GM20431 (cell line): ENCODE results near the gene AQR.
"Not testable (repeated sequence)": the region's sequence is repeated elsewhere in the genome, so short reads cannot be mapped to it uniquely, and the experiment has no call there.

Source experiments
- in situ Hi-C: fragments of 300-500 bp; cut with MseI, MboI; formaldehyde crosslinking; loops from one replicate; pipeline ENCODE4 v1.15.0; 2020; ENCODE audit warnings: low sequenced_read_pairs; ENCODE audit not compliant: unreplicated experiment

Gene AQR

DNA sequence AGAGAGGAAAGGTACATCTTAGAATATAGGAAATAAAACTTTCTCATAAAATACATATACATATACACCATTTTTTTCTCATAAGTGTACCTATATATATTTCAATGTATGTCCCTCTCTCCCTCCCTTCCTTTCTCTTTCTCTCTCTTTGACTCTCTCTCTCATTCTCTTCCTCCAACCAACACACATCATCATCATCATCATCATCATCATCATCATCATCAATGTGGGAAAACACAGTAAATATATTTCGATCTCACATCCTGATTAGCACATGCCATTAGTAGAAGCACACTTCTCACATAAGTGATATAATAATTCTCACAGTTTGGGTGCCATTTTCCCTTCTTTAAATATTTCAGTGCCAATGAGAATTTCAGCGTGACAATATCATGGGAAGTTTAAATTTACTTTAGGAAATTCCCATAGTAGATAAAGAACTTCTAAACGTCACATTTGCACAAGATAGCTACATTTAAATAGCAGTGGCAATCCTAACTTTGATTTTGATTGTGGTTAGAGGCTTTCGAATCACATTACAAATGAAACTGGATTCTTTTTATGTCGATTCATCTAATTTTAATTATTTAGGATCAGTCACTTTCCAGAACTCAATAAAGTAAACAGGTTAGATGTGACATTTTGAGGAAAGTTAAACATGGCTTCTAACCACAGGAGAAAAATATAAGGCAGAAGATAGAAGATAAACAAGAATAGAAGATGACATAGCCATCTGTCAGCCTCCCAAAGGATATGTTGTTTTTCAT, 141.2 kb downstream of the AQR start:
- in situ Hi-C loops, result no loop called here

GRCh38 chr15:34821831-34822230, 147.7 kb downstream of the AQR start:
- in situ Hi-C loops, result no loop called here

- in situ Hi-C loops, result no loop called here
These were observed 149.4 kb downstream of the AQR start for GRCh38 chr15:34820110-34820509.

DNA sequence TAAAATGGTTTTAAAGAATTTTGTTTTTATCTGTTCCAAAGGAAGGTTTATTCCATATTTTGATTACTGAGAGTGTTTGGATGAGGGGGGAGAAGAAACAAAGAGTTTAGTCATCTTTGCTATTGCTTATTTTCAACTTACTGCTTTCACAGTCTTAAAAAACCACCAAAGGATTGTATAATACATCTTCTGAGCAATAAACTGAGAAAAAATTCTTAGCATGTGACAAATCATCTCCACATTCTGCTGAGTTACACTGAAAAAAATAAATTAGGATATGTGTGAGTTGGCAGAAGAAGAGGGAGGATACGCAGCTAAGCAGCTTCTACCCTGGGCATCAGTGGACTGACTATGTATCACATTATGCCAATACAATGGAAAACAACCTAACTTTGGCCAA, 151.0 kb downstream of the AQR start:
- in situ Hi-C loops, result no loop called here

GRCh38 chr15:34815836-34816235, 153.7 kb downstream of the AQR start:
- in situ Hi-C loops, result no loop called here

DNA sequence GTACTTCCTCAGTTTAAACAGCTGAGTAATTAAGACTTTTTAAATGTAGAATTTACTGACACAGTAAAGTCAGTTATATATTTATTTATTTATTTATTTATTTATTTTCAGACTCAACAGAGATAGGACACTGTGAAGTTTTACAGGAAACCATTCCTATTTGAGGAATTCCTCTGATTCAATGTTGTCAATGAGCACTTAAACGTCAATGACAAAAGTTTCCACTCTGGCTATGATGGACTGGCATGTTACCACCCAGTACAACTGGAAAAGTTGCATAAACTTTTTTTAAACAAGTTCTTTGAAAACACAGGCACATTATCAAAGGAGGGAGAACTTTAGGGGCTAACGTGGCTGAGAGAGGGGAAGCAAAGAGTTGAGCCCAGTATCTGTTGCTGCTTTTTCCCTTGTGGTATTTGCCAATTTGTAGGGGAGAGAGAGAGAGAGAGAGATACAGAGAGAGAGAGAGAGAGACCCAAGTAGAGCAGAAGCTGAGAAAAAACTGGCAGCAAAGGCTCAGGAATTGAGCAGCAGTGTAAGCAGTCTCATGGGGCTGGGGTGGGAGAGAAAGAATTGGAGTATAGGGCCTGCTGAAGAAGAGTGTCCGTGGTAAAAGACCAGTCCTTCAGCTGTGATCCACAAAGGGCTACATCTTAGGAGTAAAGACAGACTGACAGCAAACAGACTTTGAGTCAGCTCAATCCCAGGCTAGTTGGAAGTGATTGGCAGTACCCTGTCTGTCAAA, 155.9 kb downstream of the AQR start:
- in situ Hi-C loops, result no loop called here

GRCh38 chr15:34812868-34813365, 156.6 kb downstream of the AQR start:
- in situ Hi-C loops, result not testable (repeated sequence)

GRCh38 chr15:34812369-34812768, 157.2 kb downstream of the AQR start:
- in situ Hi-C loops, result no loop called here

DNA sequence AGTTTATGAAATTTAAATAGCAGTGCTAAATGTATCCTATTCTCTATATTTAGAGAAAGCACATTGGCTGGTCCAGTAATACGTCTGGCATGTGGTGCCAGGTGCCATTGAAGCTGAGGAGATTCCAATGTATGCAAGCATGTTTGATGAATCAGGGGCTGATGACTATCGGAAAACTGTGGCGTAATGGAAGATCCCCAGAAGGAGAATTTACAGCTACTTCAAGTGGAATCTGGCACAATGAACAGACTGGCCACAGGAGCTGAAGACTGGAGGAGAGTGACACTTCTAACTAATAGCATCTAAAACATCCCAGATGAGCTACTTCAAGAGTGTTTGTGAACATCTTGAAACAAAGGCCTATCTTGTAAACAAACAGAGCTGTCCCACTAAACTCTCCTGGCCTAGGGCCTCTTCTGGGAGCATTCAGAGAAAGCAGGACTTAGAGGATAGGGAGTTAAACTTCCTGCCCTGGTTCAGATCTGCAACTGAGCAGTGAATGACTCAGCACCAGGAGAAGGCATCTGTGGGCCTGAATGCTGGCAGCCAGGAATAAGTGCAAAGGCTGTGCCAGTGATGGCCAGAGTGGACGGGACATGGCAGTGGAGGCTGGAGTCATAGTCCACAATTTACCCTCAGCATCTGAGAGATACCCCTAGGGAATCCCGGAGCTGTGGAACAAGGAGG, 159.0 kb downstream of the AQR start:
- in situ Hi-C loops, result no loop called here

GRCh38 chr15:34809186-34809585, 160.4 kb downstream of the AQR start:
- in situ Hi-C loops, result no loop called here

DNA sequence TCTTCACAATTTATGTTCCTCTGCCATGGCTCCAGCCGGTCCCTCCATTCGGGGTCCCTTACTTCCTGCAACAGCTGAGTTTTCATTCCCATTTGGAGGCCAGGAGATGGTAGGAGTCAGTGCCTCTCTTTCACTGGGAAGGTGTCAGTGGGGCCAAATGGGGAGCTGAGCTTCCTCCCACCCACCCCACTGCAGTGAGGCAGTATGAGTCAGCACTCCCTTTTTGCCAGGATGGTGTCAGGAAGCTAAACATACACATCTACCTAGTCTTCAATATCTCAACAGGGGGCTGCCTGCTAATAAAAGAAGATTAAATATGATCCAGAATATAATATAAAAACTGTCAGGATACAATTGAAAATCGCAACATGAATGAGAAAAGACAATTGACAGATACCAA, 161.5 kb downstream of the AQR start:
- in situ Hi-C loops, result no loop called here

DNA sequence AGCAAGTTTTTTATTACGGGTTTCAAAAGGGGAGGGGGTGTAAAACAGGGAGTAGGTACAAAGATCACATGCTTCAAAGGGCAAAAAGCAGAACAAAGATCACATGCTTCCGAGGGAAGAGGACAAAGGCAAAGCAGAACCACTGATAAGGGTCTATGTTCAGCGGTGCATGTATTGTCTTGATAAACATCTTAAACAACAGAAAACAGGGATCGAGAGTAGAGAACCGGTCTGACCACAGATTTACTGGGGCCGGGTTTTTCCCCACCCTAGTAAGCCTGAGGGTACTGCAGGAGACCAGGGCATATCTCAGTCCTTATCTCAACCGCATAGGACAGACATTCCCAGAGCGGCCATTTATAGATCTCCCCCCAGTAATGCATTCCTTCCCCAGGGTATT, 162.3 kb downstream of the AQR start:
- in situ Hi-C loops, result not testable (repeated sequence)

DNA sequence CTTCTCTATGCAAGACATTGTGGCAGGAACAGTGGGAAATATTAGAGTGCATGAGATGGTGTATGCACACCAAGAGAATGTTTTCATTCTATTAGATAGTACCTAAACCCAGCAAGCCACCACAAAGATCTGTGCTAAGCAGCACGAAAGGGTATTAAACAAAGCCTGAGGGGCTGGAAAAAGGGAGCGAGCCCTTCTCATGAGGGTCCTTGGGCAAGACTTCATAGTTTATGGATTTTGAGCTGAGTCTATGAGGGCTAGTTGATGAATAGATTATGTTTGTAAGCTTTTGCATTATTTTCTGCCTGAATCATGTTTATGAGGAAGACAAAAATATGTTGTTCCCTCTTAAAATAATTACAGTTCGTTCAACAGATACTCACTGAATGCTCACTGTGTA, 164.8 kb downstream of the AQR start:
- in situ Hi-C loops, result no loop called here

DNA sequence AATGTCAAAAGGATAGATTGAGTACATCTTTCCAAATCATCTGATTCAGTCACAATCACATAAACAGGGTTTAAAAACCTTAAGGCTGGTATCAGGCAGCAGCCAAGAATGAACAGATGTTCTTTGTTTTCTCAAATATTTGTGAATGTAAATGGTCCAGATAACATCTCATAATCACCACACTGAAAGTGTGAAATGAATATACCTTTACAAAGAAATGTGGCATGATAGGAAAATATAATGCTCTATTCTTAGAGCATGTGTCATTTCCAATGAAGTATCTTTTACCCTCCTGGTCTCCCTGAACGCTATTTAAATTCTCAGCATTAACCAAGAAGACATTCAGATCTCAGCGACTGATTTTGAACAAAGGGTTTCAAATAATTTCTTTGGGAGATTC, 165.4 kb downstream of the AQR start:
- in situ Hi-C loops, result no loop called here

DNA sequence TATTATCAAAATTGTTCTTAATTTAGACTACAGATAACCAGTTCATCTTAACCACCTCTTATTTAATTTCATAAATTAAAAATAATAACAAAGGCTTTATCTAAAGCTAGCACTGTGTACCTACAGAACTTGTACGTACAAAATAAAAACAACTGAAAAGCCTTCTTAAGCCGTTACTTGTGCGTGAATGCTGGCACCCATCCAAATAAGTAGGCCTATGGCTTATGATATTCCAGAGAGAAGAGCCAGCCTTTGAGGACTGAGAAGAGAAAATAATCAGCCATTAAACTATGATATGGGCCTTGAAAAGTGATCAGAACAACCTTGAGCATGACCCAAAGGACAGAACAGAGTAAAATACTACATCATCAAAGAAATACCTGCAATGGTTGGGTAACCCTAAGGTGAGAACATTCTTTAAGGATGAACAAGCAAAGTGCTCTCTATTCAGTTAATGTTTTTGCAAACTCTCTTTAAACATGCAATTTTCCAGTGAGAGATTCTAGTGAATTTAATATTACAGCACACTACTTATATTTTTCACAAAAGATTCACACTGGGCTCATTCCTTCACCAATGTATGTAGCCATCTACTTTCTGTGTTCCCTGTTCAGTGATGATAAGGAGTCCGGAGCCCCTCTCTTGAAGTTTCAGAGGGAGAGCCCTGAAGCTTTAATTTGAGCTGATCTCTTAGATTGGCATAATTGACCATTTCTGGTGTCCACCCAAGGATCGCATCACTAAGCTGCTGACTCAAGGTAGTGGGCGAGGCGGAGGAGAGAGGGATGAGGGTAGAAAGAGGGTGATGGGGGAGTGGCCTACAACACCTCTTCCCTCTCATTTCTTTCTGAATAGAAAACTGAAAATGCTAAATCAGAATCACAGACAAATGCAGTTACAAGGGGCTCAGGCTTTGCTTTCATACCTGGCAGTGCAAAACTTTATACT, 166.5 kb downstream of the AQR start:
- in situ Hi-C loops, result no loop called here

- in situ Hi-C loops, result no loop called here
These were observed 167.2 kb downstream of the AQR start for GRCh38 chr15:34802371-34802770.
